ENCODE results near the gene ACIN1. TPM values are rescaled to one million over a fixed set of nuclear protein-coding genes. Genes with fewer than 3 reads are reported as not detected.

Gene ACIN1
- total and polyA plus RNA-seq, 2 of the 13 experiments (the other 11 are each of a cell fraction or from before 2014, with no cell fraction given), result 165 to 183 TPM

GRCh38 chr14:23071244-23071920, 23.6 kb downstream of the ACIN1 start (continued):
- TF ChIP-seq ZNF788 (CRISPR knock-in tag; IDR thresholded peaks at IDR 0.05; ENCODE audit: borderline replicate concordance) (peak; percentile 93; the same call in 1 of the 2 replicates), HDAC1 (CRISPR knock-in tag; IDR thresholded peaks at IDR 0.05) (peak; percentile 82), ZNF879 (CRISPR knock-in tag; IDR thresholded peaks at IDR 0.05) (peak; percentile 94), ZNF614 (CRISPR knock-in tag; IDR thresholded peaks at IDR 0.05; ENCODE audit: borderline replicate concordance) (peak; percentile 75), ZSCAN22 (CRISPR knock-in tag; IDR thresholded peaks at IDR 0.05) (no peak), JUND (CRISPR knock-in tag; IDR thresholded peaks at IDR 0.05) (no peak), JUN (CRISPR knock-in tag; IDR thresholded peaks at IDR 0.05) (no peak), CTCF (CRISPR knock-in tag; IDR thresholded peaks at IDR 0.05) (peak; percentile 40), ZNF83 (CRISPR knock-in tag; IDR thresholded peaks at IDR 0.05; ENCODE audit: borderline replicate concordance) (no peak; the same call in 1 of the 2 replicates), ATF1 (CRISPR knock-in tag; IDR thresholded peaks at IDR 0.05) (no peak), ZNF326 (CRISPR knock-in tag; IDR thresholded peaks at IDR 0.05; ENCODE audit: borderline replicate concordance) (no peak), MLLT10 (CRISPR knock-in tag; IDR thresholded peaks at IDR 0.05) (no peak), ARHGAP35 (CRISPR knock-in tag; IDR thresholded peaks at IDR 0.05; ENCODE audit: borderline replicate concordance) (no peak; the same call in none of the 2 replicates), SRY (CRISPR knock-in tag; IDR thresholded peaks at IDR 0.05) (peak; percentile 45; the same call in 1 of the 2 replicates), YEATS2 (CRISPR knock-in tag; IDR thresholded peaks at IDR 0.05; ENCODE audit: borderline replicate concordance) (peak; percentile 91), ATAD3A (CRISPR knock-in tag; IDR thresholded peaks at IDR 0.05) (no peak), SALL1 (CRISPR knock-in tag; IDR thresholded peaks at IDR 0.05) (peak; percentile 94), ZNF343 (CRISPR knock-in tag; IDR thresholded peaks at IDR 0.05) (peak; percentile 56; the same call in 1 of the 2 replicates), ZNF292 (CRISPR knock-in tag; IDR thresholded peaks at IDR 0.05; ENCODE audit: borderline replicate concordance, low read depth) (peak; percentile 79; the same call in 1 of the 2 replicates)
- TF ChIP-seq, protein P1, sequence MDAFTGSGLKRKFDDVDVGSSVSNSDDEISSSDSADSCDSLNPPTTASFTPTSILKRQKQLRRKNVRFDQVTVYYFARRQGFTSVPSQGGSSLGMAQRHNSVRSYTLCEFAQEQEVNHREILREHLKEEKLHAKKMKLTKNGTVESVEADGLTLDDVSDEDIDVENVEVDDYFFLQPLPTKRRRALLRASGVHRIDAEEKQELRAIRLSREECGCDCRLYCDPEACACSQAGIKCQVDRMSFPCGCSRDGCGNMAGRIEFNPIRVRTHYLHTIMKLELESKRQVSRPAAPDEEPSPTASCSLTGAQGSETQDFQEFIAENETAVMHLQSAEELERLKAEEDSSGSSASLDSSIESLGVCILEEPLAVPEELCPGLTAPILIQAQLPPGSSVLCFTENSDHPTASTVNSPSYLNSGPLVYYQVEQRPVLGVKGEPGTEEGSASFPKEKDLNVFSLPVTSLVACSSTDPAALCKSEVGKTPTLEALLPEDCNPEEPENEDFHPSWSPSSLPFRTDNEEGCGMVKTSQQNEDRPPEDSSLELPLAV (CRISPR knock-in tag; conservative IDR thresholded peaks at IDR 0.05; ENCODE audit: low read depth), result no peak
- TF ChIP-seq, protein P2, sequence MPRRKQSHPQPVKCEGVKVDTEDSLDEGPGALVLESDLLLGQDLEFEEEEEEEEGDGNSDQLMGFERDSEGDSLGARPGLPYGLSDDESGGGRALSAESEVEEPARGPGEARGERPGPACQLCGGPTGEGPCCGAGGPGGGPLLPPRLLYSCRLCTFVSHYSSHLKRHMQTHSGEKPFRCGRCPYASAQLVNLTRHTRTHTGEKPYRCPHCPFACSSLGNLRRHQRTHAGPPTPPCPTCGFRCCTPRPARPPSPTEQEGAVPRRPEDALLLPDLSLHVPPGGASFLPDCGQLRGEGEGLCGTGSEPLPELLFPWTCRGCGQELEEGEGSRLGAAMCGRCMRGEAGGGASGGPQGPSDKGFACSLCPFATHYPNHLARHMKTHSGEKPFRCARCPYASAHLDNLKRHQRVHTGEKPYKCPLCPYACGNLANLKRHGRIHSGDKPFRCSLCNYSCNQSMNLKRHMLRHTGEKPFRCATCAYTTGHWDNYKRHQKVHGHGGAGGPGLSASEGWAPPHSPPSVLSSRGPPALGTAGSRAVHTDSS (CRISPR knock-in tag; conservative IDR thresholded peaks at IDR 0.05), result no peak
- TF ChIP-seq, protein P3, sequence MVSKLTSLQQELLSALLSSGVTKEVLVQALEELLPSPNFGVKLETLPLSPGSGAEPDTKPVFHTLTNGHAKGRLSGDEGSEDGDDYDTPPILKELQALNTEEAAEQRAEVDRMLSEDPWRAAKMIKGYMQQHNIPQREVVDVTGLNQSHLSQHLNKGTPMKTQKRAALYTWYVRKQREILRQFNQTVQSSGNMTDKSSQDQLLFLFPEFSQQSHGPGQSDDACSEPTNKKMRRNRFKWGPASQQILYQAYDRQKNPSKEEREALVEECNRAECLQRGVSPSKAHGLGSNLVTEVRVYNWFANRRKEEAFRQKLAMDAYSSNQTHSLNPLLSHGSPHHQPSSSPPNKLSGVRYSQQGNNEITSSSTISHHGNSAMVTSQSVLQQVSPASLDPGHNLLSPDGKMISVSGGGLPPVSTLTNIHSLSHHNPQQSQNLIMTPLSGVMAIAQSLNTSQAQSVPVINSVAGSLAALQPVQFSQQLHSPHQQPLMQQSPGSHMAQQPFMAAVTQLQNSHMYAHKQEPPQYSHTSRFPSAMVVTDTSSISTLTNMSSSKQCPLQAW (CRISPR knock-in tag; IDR thresholded peaks at IDR 0.05), result peak; percentile 68

Measured in HepG2 (cell line).